ENCODE data around the gene KCNAB1.

The KCNAB1 gene

DNA sequence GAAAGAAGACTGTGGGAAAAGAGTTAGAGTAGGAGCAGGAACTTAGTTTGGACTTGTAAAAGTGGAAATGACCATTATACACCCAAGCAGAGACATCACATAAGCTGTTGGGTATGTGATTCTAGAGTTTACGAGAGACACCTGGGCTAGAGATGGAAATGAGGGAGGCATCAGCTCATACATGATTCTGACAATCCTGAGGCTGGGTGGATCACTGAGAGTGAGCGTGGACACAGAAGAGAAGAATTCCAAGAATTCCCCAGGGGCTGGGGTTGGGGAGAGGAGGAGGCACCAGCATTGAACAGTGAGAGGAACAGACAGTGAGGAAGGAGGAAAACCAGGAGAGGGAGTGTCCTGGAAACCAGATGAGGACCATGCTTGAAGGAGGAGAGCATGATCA is 113.5 kb downstream of the KCNAB1 start:
- Histone ChIP-seq H3K9me2 (replicated peaks; ENCODE audit: low read depth, low read length) (no peaks in the 10 kb centered on the region), H3K4me3 (ENCODE audit: low read length, poor library complexity, severe bottlenecking) (no peak overlapping the region), H3K79me2 (ENCODE audit: insufficient read depth, low read length) (no peaks in the 10 kb centered on the region), H3K36me3 (ENCODE audit: insufficient read depth, low read length) (no peaks in the 10 kb centered on the region), H3K4me1 (ENCODE audit: insufficient read depth, low read length, poor library complexity, severe bottlenecking) (peaks cover 4% of the 10 kb centered on the region), H3K27me3 (ENCODE audit: insufficient read depth, low read length, poor library complexity, severe bottlenecking) (no peaks in the 10 kb centered on the region), H3K9ac (ENCODE audit: low read depth, low read length, poor library complexity, severe bottlenecking) (no peak overlapping the region), H3K4me2 (ENCODE audit: low read depth, low read length, poor library complexity, severe bottlenecking) (no peak overlapping the region), H2AFZ (ENCODE audit: low read length) (no peak overlapping the region), H3F3A (ENCODE audit: low read depth) (no peaks in the 10 kb centered on the region), H4K20me1 (ENCODE audit: insufficient read depth, low read length, poor library complexity, severe bottlenecking) (no peaks in the 10 kb centered on the region), H3K9me3 (ENCODE audit: insufficient read depth, low read depth, low read length) (no peaks in the 10 kb centered on the region)
- TF ChIP-seq, protein P1, sequence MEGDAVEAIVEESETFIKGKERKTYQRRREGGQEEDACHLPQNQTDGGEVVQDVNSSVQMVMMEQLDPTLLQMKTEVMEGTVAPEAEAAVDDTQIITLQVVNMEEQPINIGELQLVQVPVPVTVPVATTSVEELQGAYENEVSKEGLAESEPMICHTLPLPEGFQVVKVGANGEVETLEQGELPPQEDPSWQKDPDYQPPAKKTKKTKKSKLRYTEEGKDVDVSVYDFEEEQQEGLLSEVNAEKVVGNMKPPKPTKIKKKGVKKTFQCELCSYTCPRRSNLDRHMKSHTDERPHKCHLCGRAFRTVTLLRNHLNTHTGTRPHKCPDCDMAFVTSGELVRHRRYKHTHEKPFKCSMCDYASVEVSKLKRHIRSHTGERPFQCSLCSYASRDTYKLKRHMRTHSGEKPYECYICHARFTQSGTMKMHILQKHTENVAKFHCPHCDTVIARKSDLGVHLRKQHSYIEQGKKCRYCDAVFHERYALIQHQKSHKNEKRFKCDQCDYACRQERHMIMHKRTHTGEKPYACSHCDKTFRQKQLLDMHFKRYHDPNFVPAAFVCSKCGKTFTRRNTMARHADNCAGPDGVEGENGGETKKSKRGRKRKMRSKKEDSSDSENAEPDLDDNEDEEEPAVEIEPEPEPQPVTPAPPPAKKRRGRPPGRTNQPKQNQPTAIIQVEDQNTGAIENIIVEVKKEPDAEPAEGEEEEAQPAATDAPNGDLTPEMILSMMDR (conservative IDR thresholded peaks at IDR 0.05; ENCODE audit: low read length) = no peak
- TF ChIP-seq EZH2phosphoT487 (IDR thresholded peaks at IDR 0.05; ENCODE audit: borderline replicate concordance) = no peak

DNA sequence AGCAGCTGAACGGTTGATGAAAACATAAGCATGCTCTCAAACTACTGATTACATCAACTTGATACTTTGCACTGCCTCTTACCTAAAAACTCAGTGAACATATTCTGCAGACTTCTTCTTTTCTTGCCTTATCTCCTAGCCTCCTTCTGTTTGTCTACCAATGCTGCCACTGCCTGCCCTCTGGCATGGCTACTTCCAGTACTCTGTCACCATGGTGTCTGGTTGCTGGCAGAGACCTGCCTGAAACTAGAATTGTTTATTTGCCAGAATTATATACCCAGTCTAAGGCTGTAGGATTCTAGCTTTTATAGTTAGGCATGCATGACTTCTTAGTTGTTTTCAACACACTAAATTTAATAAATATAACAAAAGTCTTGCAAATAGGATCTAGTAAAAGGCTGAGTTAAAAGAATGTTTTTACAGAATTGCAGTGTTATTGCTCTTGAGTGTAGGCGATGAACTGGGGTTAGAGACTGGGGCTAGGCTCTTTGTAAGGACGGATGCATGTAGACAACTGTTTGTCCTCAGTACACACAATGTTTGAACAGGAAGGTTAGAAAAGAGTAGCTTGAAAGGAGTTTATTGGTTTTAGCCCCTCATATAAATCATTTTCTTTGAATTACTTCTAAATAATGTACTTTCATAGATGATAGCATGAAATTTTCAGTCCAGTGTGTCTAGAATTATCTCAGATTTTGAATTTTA is 116.3 kb downstream of the KCNAB1 start:
- Histone ChIP-seq H2AFZ (ENCODE audit: low read length) (no peak overlapping the region), H3F3A (ENCODE audit: low read depth) (no peaks in the 10 kb centered on the region), H3K9me3 (ENCODE audit: insufficient read depth, low read depth, low read length) (no peaks in the 10 kb centered on the region), H3K4me3 (ENCODE audit: low read length, poor library complexity, severe bottlenecking) (no peak overlapping the region), H3K9me2 (replicated peaks; ENCODE audit: low read depth, low read length) (no peaks in the 10 kb centered on the region), H3K79me2 (ENCODE audit: insufficient read depth, low read length) (no peaks in the 10 kb centered on the region), H4K20me1 (ENCODE audit: insufficient read depth, low read length, poor library complexity, severe bottlenecking) (no peaks in the 10 kb centered on the region), H3K4me1 (ENCODE audit: insufficient read depth, low read length, poor library complexity, severe bottlenecking) (peaks cover 23% of the 10 kb centered on the region), H3K36me3 (ENCODE audit: insufficient read depth, low read length) (no peaks in the 10 kb centered on the region), H3K27me3 (ENCODE audit: insufficient read depth, low read length, poor library complexity, severe bottlenecking) (no peaks in the 10 kb centered on the region), H3K4me2 (ENCODE audit: low read depth, low read length, poor library complexity, severe bottlenecking) (no peak overlapping the region), H3K9ac (ENCODE audit: low read depth, low read length, poor library complexity, severe bottlenecking) (no peak overlapping the region)
- TF ChIP-seq EZH2phosphoT487 (IDR thresholded peaks at IDR 0.05; ENCODE audit: borderline replicate concordance) = no peak
- TF ChIP-seq, protein P1 (conservative IDR thresholded peaks at IDR 0.05; ENCODE audit: low read length) = no peak

DNA sequence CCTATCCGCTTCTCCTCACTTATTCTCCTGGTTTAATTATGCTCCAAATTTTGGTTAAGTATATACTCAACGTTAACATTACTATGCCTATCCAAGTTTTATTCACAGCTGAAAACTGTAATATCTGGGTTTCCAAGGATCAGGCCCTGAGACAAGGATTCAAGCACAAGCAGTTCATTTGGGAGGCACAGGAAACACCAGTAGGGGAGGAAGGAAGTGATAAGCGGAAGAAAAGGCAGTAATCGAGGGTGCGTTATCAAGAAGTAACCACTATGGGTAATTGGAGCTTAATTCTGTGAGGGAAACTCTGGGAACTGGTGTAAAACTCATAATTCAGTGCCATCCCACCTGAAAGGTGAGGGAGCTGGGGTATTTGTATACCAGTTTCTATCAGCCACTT is 120.3 kb downstream of the KCNAB1 start:
- no peaks in the 10 kb centered on the region for H3K36me3 ChIP-seq (ENCODE audit: insufficient read depth, low read length)
- TF ChIP-seq, protein P1 (conservative IDR thresholded peaks at IDR 0.05; ENCODE audit: low read length) = no peak
- TF ChIP-seq EZH2phosphoT487 (IDR thresholded peaks at IDR 0.05; ENCODE audit: borderline replicate concordance) = no peak
- peaks cover 23% of the 10 kb centered on the region for H3K4me1 ChIP-seq (ENCODE audit: insufficient read depth, low read length, poor library complexity, severe bottlenecking)

More for the DNA sequence above, 120.3 kb downstream of the KCNAB1 start:
- Histone ChIP-seq H3K4me3 (ENCODE audit: low read length, poor library complexity, severe bottlenecking) (no peak overlapping the region), H3K79me2 (ENCODE audit: insufficient read depth, low read length) (no peaks in the 10 kb centered on the region), H3K4me2 (ENCODE audit: low read depth, low read length, poor library complexity, severe bottlenecking) (no peak overlapping the region), H2AFZ (ENCODE audit: low read length) (no peak overlapping the region), H3K9me2 (replicated peaks; ENCODE audit: low read depth, low read length) (no peaks in the 10 kb centered on the region), H3F3A (ENCODE audit: low read depth) (no peaks in the 10 kb centered on the region), H3K27me3 (ENCODE audit: insufficient read depth, low read length, poor library complexity, severe bottlenecking) (no peaks in the 10 kb centered on the region), H3K9me3 (ENCODE audit: insufficient read depth, low read depth, low read length) (no peaks in the 10 kb centered on the region), H4K20me1 (ENCODE audit: insufficient read depth, low read length, poor library complexity, severe bottlenecking) (no peaks in the 10 kb centered on the region), H3K9ac (ENCODE audit: low read depth, low read length, poor library complexity, severe bottlenecking) (no peak overlapping the region)

All from Loucy (cell line).